Muscle of leg (tissue), 11 donors: ENCODE results near the gene POLR2B. TPM values are rescaled to one million over a fixed set of nuclear protein-coding genes. Genes with fewer than 3 reads are reported as not detected.

ENCODE experiments used
- DNase-seq: peaks from one replicate; pipeline ENCODE4 v3.0.0; 2013
- H3K27ac ChIP-seq: one replicate; pipeline ENCODE4 v1.5.1; 2013; ENCODE audit warnings: mild to moderate bottlenecking, low read length, control low read depth
- H3K27me3 ChIP-seq: one replicate; pipeline ENCODE4 v1.6.1; 2013; ENCODE audit warnings: low read length; ENCODE audit not compliant: control insufficient read depth, insufficient read depth
- H3K36me3 ChIP-seq: one replicate; pipeline ENCODE4 v1.6.1; 2013; ENCODE audit warnings: low read length; ENCODE audit not compliant: control insufficient read depth, insufficient read depth
- H3K4me1 ChIP-seq: one replicate; pipeline ENCODE4 v1.6.1; 2013; ENCODE audit warnings: low read length; ENCODE audit not compliant: control insufficient read depth, insufficient read depth
- H3K4me3 ChIP-seq: one replicate; pipeline ENCODE4 v1.5.1; 2013; ENCODE audit warnings: low read length, control low read depth
- H3K9me3 ChIP-seq: replicated peaks from 2 replicates; pipeline ENCODE4 v1.6.1; 2013; ENCODE audit warnings: low read depth, low read length; ENCODE audit not compliant: control insufficient read depth
- WGBS: methylation state at CpG from one replicate; pipeline ENCODE4 v1.1.5; 2013; ENCODE audit warnings: missing lambda C conversion rate; ENCODE audit not compliant: insufficient coverage; 5-methylcytosine and 5-hydroxymethylcytosine counted together
- polyA plus RNA-seq, 8 donors: library from polyadenylated mRNA; unstranded; fragments of 120-200 nt; gene quantifications; one replicate each; pipeline versions ENCODE4 v1.2.1 to v1.2.3, GENCODE V29; 2013; ENCODE audit warnings: inconsistent platforms in 1 of 8, low replicate concordance in 1 of 8; ENCODE audit not compliant: insufficient read length in 8 of 8, insufficient read depth in 1 of 8
- total RNA-seq: library from RNA; stranded (reverse); fragments of 120-200 nt; gene quantifications from one replicate; pipeline ENCODE4 v1.2.4, GENCODE V29; 2013

Gene POLR2B
- total and polyA plus RNA-seq, 9 donors: 62.2 to 89.6 (median 72.7) TPM

DNA sequence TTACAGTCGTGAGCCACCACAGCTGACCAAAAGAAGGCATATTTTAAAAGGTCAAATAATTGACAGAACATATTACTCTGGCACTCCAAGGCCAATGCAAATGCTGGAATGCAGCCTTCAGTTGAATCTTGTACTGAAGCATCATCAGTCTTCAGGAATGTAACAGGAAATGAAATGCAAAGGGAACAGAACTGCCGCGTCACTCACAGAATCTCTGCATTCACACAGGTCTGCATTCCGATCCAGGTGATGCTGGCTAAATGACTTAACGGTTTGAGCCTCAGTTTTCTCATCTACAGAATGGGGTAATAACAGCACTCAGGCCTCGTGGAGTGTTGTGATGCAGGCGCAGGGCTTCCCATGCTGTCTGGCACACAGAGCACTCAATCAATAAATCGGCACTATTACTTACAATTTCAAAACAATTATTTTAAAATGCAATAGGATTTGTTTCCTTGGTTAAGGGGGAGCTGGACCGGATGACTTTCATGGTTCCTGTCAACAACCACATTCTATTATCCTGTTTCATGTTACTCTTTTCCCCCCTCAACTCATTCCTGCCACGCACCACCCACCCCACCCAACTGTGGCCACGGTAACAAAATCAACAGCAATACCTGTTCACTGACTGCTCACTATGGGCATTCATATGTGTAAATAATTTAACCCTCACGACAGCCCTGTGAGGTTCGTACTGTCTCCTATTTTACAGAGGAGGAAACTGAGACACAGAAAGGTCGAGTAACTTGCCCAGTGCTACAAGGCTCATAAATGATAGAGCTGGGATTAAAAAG, 99.1 kb downstream of the POLR2B start:
- Histone ChIP-seq H3K9me3 (no peaks in the 10 kb centered on the region), H3K36me3 (no peaks in the 10 kb centered on the region), H3K4me1 (peaks cover 3% of the 10 kb centered on the region), H3K4me3 (no peak overlapping the region), H3K27me3 (no peaks in the 10 kb centered on the region), H3K27ac (no peak overlapping the region)
- DNase-seq: no peak
- WGBS: 78% methylated on average over 5 of the region's 14 CpGs

DNA sequence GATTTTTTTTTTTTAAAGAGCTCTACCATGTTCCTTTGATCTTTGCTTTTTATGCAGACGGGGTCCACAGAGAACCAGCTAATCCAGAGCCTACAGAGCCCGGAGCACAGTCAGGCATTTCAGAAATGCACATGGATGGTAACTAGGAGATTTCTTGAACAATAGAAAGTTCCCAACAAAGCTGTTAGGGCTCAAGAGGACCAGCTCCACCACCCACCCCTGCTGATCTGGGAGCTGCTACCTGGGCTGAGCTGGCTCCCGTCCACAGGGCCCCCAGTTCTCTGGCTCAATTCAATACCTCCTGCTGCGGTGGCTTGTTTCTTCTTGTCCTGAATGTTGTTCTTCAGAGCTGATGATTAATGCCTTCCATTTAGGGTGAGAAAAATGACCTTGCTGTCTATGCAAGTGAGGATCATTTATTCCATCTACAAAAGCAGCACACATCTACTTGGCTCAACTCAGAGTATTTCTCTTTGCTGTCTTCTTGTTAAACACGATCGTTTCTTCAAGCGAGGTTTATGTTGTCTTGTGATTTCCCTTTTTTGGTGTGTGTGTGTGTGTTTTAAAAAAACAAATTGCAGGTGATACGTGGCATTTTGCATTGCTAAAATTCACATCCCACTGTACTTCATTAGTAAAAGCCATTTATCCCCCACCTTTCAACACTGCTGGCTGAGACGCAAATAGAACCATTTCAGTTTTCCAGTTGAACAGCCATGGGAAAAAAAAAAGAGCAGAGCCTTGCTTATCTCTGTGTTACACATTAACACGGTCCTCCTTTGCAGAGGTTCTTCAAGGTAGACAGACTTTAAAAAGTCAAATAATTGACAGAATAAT, 100.2 kb downstream of the POLR2B start:
- no peak for DNase-seq
- Histone ChIP-seq H3K36me3 (no peaks in the 10 kb centered on the region), H3K4me1 (peaks cover 3% of the 10 kb centered on the region), H3K4me3 (no peak overlapping the region), H3K27me3 (no peaks in the 10 kb centered on the region), H3K27ac (no peak overlapping the region), H3K9me3 (no peaks in the 10 kb centered on the region)
- 50% methylated on average over 1 of the region's 10 CpGs for WGBS

Other genes starting within 250 kb of the POLR2B start
- gene SPINK2, start 157.2 kb upstream of the POLR2B start, total RNA-seq: not detected
- under 1 TPM in 1 of 8 donors, not detected in 7; 0.28 TPM for gene SPINK2, start 157.2 kb upstream of the POLR2B start, polyA plus RNA-seq
- 33.6 TPM for gene REST, start 71.0 kb upstream of the POLR2B start, total RNA-seq
- 10 to 100 TPM; 18.4 to 29.8 (median 23.9) TPM for gene REST, start 71.0 kb upstream of the POLR2B start, polyA plus RNA-seq
- 12.6 TPM for gene NOA1, start 1.3 kb upstream of the POLR2B start, total RNA-seq
- 10 to 100 TPM; 17.4 to 20.6 (median 18.8) TPM for gene NOA1, start 1.3 kb upstream of the POLR2B start, polyA plus RNA-seq
- gene IGFBP7, start 131.5 kb downstream of the POLR2B start, total RNA-seq: 131 TPM
- gene IGFBP7, start 131.5 kb downstream of the POLR2B start, polyA plus RNA-seq: 100 to 1,000 TPM; 101 to 153 (median 133) TPM